HEK293 (cell line): ENCODE results near the gene CDKN2D.

Experiments
- HOXA7 ChIP-seq: sonication (generic); formaldehyde crosslinking; IDR thresholded peaks from 2 replicates; pipeline ENCODE4 v1.8.1; 2022; ENCODE audit warnings: missing genetic modification reagents, borderline replicate concordance
- HOXC10 ChIP-seq: sonication (generic); formaldehyde crosslinking; IDR thresholded peaks from 2 replicates; pipeline ENCODE4 v1.8.1; 2023; ENCODE audit warnings: mild to moderate bottlenecking, missing genetic modification reagents
- RBAK ChIP-seq: fragments of 450-650 bp; formaldehyde crosslinking; IDR thresholded peaks from 2 replicates; pipeline ENCODE4 v1.5.1; 2016; ENCODE audit warnings: missing biosample characterization, missing genetic modification characterization
- YY1 ChIP-seq: fragments of 450-650 bp; formaldehyde crosslinking; IDR thresholded peaks from 2 replicates; pipeline ENCODE4 v1.5.1; 2018; ENCODE audit warnings: missing biosample characterization, missing genetic modification characterization
- ZBTB11 ChIP-seq: fragments of 450-650 bp; formaldehyde crosslinking; conservative IDR thresholded peaks from 2 replicates; pipeline ENCODE4 v1.5.1; 2016; ENCODE audit warnings: low read depth, missing biosample characterization, missing genetic modification characterization
- ZNF16 ChIP-seq: fragments of 450-650 bp; formaldehyde crosslinking; IDR thresholded peaks from 2 replicates; pipeline ENCODE4 v1.5.1; 2016; ENCODE audit warnings: low read depth, missing biosample characterization, missing genetic modification characterization
- ZNF362 ChIP-seq: fragments of 450-650 bp; formaldehyde crosslinking; IDR thresholded peaks from 2 replicates; pipeline ENCODE4 v1.5.1; 2016; ENCODE audit warnings: missing biosample characterization, missing genetic modification characterization
- ZNF677 ChIP-seq: fragments of 450-650 bp; IDR thresholded peaks from 2 replicates; pipeline ENCODE4 v1.5.0; 2018; ENCODE audit warnings: missing biosample characterization, mild to moderate bottlenecking, missing genetic modification characterization, moderate library complexity
- TF ChIP-seq, protein P1 (sequence below): fragments of 450-650 bp; formaldehyde crosslinking; IDR thresholded peaks from 2 replicates; pipeline ENCODE4 v1.5.1; 2016; ENCODE audit warnings: missing biosample characterization, missing genetic modification characterization
- TF ChIP-seq, protein P2 (sequence below): fragments of 450-650 bp; formaldehyde crosslinking; IDR thresholded peaks from 2 replicates; pipeline ENCODE4 v1.5.1; 2016; ENCODE audit warnings: missing biosample characterization, missing genetic modification characterization
- TF ChIP-seq, protein P3 (sequence below): IDR thresholded peaks from 2 replicates; pipeline ENCODE4 v1.6.1; 2011; ENCODE audit warnings: mild to moderate bottlenecking, low read depth, low read length, borderline replicate concordance

- TF ChIP-seq, protein P1, sequence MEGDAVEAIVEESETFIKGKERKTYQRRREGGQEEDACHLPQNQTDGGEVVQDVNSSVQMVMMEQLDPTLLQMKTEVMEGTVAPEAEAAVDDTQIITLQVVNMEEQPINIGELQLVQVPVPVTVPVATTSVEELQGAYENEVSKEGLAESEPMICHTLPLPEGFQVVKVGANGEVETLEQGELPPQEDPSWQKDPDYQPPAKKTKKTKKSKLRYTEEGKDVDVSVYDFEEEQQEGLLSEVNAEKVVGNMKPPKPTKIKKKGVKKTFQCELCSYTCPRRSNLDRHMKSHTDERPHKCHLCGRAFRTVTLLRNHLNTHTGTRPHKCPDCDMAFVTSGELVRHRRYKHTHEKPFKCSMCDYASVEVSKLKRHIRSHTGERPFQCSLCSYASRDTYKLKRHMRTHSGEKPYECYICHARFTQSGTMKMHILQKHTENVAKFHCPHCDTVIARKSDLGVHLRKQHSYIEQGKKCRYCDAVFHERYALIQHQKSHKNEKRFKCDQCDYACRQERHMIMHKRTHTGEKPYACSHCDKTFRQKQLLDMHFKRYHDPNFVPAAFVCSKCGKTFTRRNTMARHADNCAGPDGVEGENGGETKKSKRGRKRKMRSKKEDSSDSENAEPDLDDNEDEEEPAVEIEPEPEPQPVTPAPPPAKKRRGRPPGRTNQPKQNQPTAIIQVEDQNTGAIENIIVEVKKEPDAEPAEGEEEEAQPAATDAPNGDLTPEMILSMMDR (tag by site-specific recombination): no peak
- TF ChIP-seq HOXC10 (CRISPR knock-in tag) (no peak), ZNF16 (tag by site-specific recombination) (no peak), HOXA7 (CRISPR knock-in tag) (no peak), ZNF677 (tag by site-specific recombination) (no peak), YY1 (tag by site-specific recombination) (no peak), RBAK (tag by site-specific recombination) (no peak), ZBTB11 (tag by site-specific recombination) (no peak), ZNF362 (no peak)
- TF ChIP-seq, protein P2, sequence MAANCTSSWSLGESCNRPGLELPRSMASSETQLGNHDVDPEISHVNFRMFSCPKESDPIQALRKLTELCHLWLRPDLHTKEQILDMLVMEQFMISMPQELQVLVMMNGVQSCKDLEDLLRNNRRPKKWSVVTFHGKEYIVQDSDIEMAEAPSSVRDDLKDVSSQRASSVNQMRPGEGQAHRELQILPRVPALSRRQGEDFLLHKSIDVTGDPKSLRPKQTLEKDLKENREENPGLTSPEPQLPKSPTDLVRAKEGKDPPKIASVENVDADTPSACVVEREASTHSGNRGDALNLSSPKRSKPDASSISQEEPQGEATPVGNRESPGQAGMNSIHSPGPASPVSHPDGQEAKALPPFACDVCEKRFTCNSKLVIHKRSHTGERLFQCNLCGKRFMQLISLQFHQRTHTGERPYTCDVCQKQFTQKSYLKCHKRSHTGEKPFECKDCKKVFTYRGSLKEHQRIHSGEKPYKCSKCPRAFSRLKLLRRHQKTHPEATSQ (tag by site-specific recombination): 0 out of 2 replicates have a peak, but pooled peaks have one; percentile 60
- TF ChIP-seq, protein P3, sequence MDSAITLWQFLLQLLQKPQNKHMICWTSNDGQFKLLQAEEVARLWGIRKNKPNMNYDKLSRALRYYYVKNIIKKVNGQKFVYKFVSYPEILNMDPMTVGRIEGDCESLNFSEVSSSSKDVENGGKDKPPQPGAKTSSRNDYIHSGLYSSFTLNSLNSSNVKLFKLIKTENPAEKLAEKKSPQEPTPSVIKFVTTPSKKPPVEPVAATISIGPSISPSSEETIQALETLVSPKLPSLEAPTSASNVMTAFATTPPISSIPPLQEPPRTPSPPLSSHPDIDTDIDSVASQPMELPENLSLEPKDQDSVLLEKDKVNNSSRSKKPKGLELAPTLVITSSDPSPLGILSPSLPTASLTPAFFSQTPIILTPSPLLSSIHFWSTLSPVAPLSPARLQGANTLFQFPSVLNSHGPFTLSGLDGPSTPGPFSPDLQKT: no peak
These were observed 15.6 kb downstream of the CDKN2D start for GRCh38 chr19:10553087-10553667.
